A172 (cell line): ENCODE data around the gene MRPS35. TPM values are rescaled to one million over a fixed set of nuclear protein-coding genes. Genes with fewer than 3 reads are reported as not detected.

ENCODE experiments used
- total RNA-seq: library from RNA; depleted of rRNA; stranded (reverse); fragments of >200 nt; shearing (Covaris generic); gene quantifications from 2 replicates; pipeline ENCODE4 v1.2.3, GENCODE V29; 2014; rRNA removed

The MRPS35 gene
- total RNA-seq, 1 experiment from 2014 or later: 106 TPM

Other genes with a start within 250 kb of the MRPS35 start
- gene PPFIBP1, start 186.6 kb upstream of the MRPS35 start, total RNA-seq: 43.2 and 82.3 TPM in 2 replicates
- 0.55 and 1.2 TPM in 2 replicates for gene REP15, start 14.4 kb upstream of the MRPS35 start, total RNA-seq
- gene KLHL42, start 69.4 kb downstream of the MRPS35 start, total RNA-seq: 18.4 and 19.0 TPM in 2 replicates
- not detected in 2 replicates for gene MANSC4, start 69.4 kb downstream of the MRPS35 start, total RNA-seq